ENCODE data around the gene ITGB1BP1.
A peak's percentile ranks its signal among the peaks of the same experiment; 100 is the strongest.

The ITGB1BP1 gene

GRCh38 chr2:9424447-9425164 lies 1.3 kb upstream of the ITGB1BP1 start:
- no peak for ATAC-seq

- ATAC-seq, result peak; percentile 4 to 8
These were observed 569 bp upstream of the ITGB1BP1 start for GRCh38 chr2:9423922-9424272.

GRCh38 chr2:9422321-9423099 lies 818 bp downstream of the ITGB1BP1 start:
- peak; percentile 21 to 26 for ATAC-seq

- ATAC-seq, result no peak
These were observed 2.8 kb downstream of the ITGB1BP1 start for GRCh38 chr2:9420495-9420894.

GRCh38 chr2:9419541-9419940 lies 3.8 kb downstream of the ITGB1BP1 start:
- no peak for ATAC-seq

- ATAC-seq, result no peak
These were observed 4.6 kb downstream of the ITGB1BP1 start for GRCh38 chr2:9418746-9419145.

- no peak for ATAC-seq
These were observed 5.6 kb downstream of the ITGB1BP1 start for GRCh38 chr2:9417725-9418124.

- ATAC-seq, result no peak
These were observed 6.4 kb downstream of the ITGB1BP1 start for GRCh38 chr2:9416962-9417316.

GRCh38 chr2:9416267-9416961 lies 6.9 kb downstream of the ITGB1BP1 start:
- no peak for ATAC-seq

- ATAC-seq, result no peak
These were observed 7.7 kb downstream of the ITGB1BP1 start for GRCh38 chr2:9415516-9416169.

GRCh38 chr2:9412781-9413180 lies 10.5 kb downstream of the ITGB1BP1 start:
- ATAC-seq, result no peak

- no peak for ATAC-seq
These were observed 13.2 kb downstream of the ITGB1BP1 start for GRCh38 chr2:9410108-9410507.

- ATAC-seq, result no peak
These were observed 14.6 kb downstream of the ITGB1BP1 start for GRCh38 chr2:9408641-9409151.

- ATAC-seq, result no peak
These were observed 15.9 kb downstream of the ITGB1BP1 start for GRCh38 chr2:9407363-9407811.

- no peak for ATAC-seq
These were observed 16.6 kb downstream of the ITGB1BP1 start for GRCh38 chr2:9406529-9407362.

- no peak for ATAC-seq
These were observed 17.7 kb downstream of the ITGB1BP1 start for GRCh38 chr2:9405636-9406035.

GRCh38 chr2:9404451-9404850 lies 18.9 kb downstream of the ITGB1BP1 start:
- ATAC-seq, result no peak

- ATAC-seq, result no peak
These were observed 19.4 kb downstream of the ITGB1BP1 start for GRCh38 chr2:9403924-9404323.

GRCh38 chr2:9401646-9402371 lies 21.5 kb downstream of the ITGB1BP1 start:
- ATAC-seq, result no peak

- ATAC-seq, result no peak
These were observed 22.2 kb downstream of the ITGB1BP1 start for GRCh38 chr2:9401059-9401547.

Data from activated CD4-positive, CD25-positive, alpha-beta regulatory T cell treated with anti-CD3 and anti-CD28 coated beads, Interleukin-2, amount 50 U/mL, for 24 hours (primary cell).